Osteoblast (primary cell): ENCODE results near the gene SLC26A1. TPM values are rescaled to one million over a fixed set of nuclear protein-coding genes. Genes with fewer than 3 reads are reported as not detected.

ENCODE experiments used
- DNase-seq: peaks from one replicate; pipeline ENCODE4 v3.0.0; 2011; ENCODE audit warnings: low spot score, mixed read lengths; ENCODE audit not compliant: insufficient read length; ENCODE audit errors: missing footprints
- H2AFZ ChIP-seq: 2 replicates; pipeline ENCODE4 v1.6.0; 2011; ENCODE audit warnings: mild to moderate bottlenecking, low read length
- H3K27ac ChIP-seq: 2 replicates; pipeline ENCODE4 v1.5.1; 2011; ENCODE audit warnings: mild to moderate bottlenecking, low read depth, low read length, moderate library complexity
- H3K27me3 ChIP-seq: 2 replicates; pipeline ENCODE4 v1.6.0; 2012; ENCODE audit warnings: mild to moderate bottlenecking, control low read depth, inconsistent platforms, low read length, moderate library complexity; ENCODE audit not compliant: insufficient read depth
- H3K36me3 ChIP-seq: 2 replicates; pipeline ENCODE4 v1.5.1; 2011; ENCODE audit warnings: mild to moderate bottlenecking, low read length, control low read depth, moderate library complexity; ENCODE audit not compliant: insufficient read depth
- H3K4me1 ChIP-seq: 2 replicates; pipeline ENCODE4 v1.5.1; 2011; ENCODE audit warnings: mild to moderate bottlenecking, low read length, control low read depth, moderate library complexity; ENCODE audit not compliant: insufficient read depth
- H3K4me2 ChIP-seq: 2 replicates; pipeline ENCODE4 v1.6.0; 2011; ENCODE audit warnings: mild to moderate bottlenecking, low read length; ENCODE audit not compliant: insufficient read depth
- H3K4me3 ChIP-seq: fragments of 200-600 bp; sonication (generic); 3 replicates; pipeline ENCODE4 v1.5.1; 2012; ENCODE audit warnings: mild to moderate bottlenecking, low read length, inconsistent platforms; ENCODE audit not compliant: insufficient read depth
- H3K79me2 ChIP-seq: 2 replicates; pipeline ENCODE4 v1.6.0; 2012; ENCODE audit warnings: mild to moderate bottlenecking, low read length, control low read depth, inconsistent platforms; ENCODE audit not compliant: insufficient read depth
- H3K9me3 ChIP-seq: 2 replicates; pipeline ENCODE4 v1.5.1; 2011; ENCODE audit warnings: low read depth, low read length, control low read depth
- H4K20me1 ChIP-seq: 2 replicates; pipeline ENCODE4 v1.6.0; 2012; ENCODE audit warnings: mild to moderate bottlenecking, low read length, control low read depth; ENCODE audit not compliant: insufficient read depth
- total RNA-seq: library from RNA; depleted of rRNA; stranded (reverse); fragments of >200 nt; gene quantifications from 2 replicates; pipeline ENCODE4 v1.2.3, GENCODE V29; 2012
- TF ChIP-seq, protein P1 (sequence below): IDR thresholded peaks from 2 replicates; pipeline ENCODE4 v1.5.1; 2011; ENCODE audit warnings: mild to moderate bottlenecking, low read depth, low read length, moderate library complexity; ENCODE audit errors: extremely low read depth

The SLC26A1 gene
- total RNA-seq, 1 donor = 0.36 TPM

DNA sequence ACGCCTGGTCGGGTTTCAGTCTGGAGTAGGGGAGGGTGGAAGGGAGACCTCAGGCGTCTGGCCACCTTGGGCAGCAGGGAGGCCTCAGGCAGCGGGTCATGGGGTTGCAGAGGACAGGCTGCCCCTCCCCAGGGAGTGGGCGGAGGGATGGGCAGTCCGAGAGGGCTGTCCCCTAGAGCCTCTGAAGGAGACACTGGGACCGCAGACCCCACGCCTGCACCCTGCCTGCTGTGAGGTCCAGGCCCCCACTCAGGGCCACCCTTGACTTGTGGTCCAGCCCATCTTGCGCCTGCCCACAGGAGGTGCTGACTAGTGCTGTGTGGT, 34.7 kb upstream of the SLC26A1 start:
- TF ChIP-seq, protein P1, sequence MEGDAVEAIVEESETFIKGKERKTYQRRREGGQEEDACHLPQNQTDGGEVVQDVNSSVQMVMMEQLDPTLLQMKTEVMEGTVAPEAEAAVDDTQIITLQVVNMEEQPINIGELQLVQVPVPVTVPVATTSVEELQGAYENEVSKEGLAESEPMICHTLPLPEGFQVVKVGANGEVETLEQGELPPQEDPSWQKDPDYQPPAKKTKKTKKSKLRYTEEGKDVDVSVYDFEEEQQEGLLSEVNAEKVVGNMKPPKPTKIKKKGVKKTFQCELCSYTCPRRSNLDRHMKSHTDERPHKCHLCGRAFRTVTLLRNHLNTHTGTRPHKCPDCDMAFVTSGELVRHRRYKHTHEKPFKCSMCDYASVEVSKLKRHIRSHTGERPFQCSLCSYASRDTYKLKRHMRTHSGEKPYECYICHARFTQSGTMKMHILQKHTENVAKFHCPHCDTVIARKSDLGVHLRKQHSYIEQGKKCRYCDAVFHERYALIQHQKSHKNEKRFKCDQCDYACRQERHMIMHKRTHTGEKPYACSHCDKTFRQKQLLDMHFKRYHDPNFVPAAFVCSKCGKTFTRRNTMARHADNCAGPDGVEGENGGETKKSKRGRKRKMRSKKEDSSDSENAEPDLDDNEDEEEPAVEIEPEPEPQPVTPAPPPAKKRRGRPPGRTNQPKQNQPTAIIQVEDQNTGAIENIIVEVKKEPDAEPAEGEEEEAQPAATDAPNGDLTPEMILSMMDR = no peak
- Histone ChIP-seq H2AFZ (no peak overlapping the region), H3K79me2 (no peaks in the 10 kb centered on the region)

GRCh38 chr4:1027219-1027914, 34.2 kb upstream of the SLC26A1 start:
- no peak for DNase-seq
- no peaks in the 10 kb centered on the region for H3K27me3 ChIP-seq
- H2AFZ ChIP-seq = no peak overlapping the region
- peaks cover 8% of the 10 kb centered on the region for H3K36me3 ChIP-seq
- H3K4me1 ChIP-seq = no peaks in the 10 kb centered on the region
- H4K20me1 ChIP-seq = no peaks in the 10 kb centered on the region
- no peaks in the 10 kb centered on the region for H3K79me2 ChIP-seq
- H3K9me3 ChIP-seq = no peaks in the 10 kb centered on the region
- no peak overlapping the region for H3K4me3 ChIP-seq
- TF ChIP-seq, protein P1 = no peak
- H3K27ac ChIP-seq = no peak overlapping the region
- no peak overlapping the region for H3K4me2 ChIP-seq

More for the DNA sequence above, 34.7 kb upstream of the SLC26A1 start:
- DNase-seq = no peak
- Histone ChIP-seq H3K4me2 (no peak overlapping the region), H3K27me3 (no peaks in the 10 kb centered on the region), H3K4me1 (no peaks in the 10 kb centered on the region), H3K4me3 (no peak overlapping the region), H4K20me1 (no peaks in the 10 kb centered on the region), H3K9me3 (no peaks in the 10 kb centered on the region), H3K36me3 (peaks cover 8% of the 10 kb centered on the region), H3K27ac (no peak overlapping the region)

GRCh38 chr4:1026115-1026514, 32.9 kb upstream of the SLC26A1 start:
- H3K27me3 ChIP-seq = no peaks in the 10 kb centered on the region
- H3K79me2 ChIP-seq = no peaks in the 10 kb centered on the region
- TF ChIP-seq, protein P1 = no peak
- H3K9me3 ChIP-seq = no peaks in the 10 kb centered on the region
- no peak overlapping the region for H3K4me3 ChIP-seq
- H2AFZ ChIP-seq = no peak overlapping the region
- H4K20me1 ChIP-seq = peaks cover 6% of the 10 kb centered on the region
- no peaks in the 10 kb centered on the region for H3K4me1 ChIP-seq
- no peak overlapping the region for H3K27ac ChIP-seq
- peaks cover 8% of the 10 kb centered on the region for H3K36me3 ChIP-seq
- no peak for DNase-seq
- no peak overlapping the region for H3K4me2 ChIP-seq

- Histone ChIP-seq H3K4me2 (no peak overlapping the region), H3K9me3 (no peaks in the 10 kb centered on the region), H3K4me1 (no peaks in the 10 kb centered on the region), H3K79me2 (no peaks in the 10 kb centered on the region), H3K36me3 (peaks cover 8% of the 10 kb centered on the region), H3K27ac (no peak overlapping the region), H2AFZ (no peak overlapping the region), H3K27me3 (no peaks in the 10 kb centered on the region), H3K4me3 (no peak overlapping the region), H4K20me1 (peaks cover 8% of the 10 kb centered on the region)
- TF ChIP-seq, protein P1 = no peak
- no peak for DNase-seq
Observed at GRCh38 chr4:1024882-1025545, 31.8 kb upstream of the SLC26A1 start.
